B cell (primary cell): ENCODE data around the gene NAV2.

Experiments
- EZH2 ChIP-seq: IDR thresholded peaks from 2 replicates; pipeline ENCODE4 v1.6.1; 2012; ENCODE audit warnings: borderline replicate concordance, low read depth, mild to moderate bottlenecking, moderate library complexity, low read length; ENCODE audit not compliant: insufficient read depth, poor library complexity, severe bottlenecking
- TF ChIP-seq, protein P1 (sequence below): fragments of 200-600 bp; IDR thresholded peaks from one replicate; pipeline ENCODE4 v1.8.0; 2022; ENCODE audit warnings: antibody characterized with exemption, mild to moderate bottlenecking

DNA sequence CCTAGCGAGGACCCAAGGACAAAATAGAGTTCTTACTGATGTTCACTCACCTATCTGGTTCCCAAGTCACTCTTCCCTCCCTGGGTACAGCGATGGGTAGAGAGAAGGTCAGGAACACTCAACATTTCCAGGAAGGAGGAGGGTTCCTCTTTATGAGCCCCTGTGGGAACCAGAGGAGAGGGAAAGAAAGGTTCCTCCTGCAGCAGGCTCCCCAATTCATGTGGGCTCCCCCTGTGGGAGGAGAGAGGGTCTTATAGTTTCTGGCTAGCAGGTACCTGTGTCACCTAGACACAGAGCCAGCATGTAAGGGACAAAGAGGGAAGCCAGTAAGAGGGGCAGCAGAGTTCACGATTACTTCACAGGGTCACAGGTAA, 354.1 kb downstream of the NAV2 start:
- TF ChIP-seq, protein P1, sequence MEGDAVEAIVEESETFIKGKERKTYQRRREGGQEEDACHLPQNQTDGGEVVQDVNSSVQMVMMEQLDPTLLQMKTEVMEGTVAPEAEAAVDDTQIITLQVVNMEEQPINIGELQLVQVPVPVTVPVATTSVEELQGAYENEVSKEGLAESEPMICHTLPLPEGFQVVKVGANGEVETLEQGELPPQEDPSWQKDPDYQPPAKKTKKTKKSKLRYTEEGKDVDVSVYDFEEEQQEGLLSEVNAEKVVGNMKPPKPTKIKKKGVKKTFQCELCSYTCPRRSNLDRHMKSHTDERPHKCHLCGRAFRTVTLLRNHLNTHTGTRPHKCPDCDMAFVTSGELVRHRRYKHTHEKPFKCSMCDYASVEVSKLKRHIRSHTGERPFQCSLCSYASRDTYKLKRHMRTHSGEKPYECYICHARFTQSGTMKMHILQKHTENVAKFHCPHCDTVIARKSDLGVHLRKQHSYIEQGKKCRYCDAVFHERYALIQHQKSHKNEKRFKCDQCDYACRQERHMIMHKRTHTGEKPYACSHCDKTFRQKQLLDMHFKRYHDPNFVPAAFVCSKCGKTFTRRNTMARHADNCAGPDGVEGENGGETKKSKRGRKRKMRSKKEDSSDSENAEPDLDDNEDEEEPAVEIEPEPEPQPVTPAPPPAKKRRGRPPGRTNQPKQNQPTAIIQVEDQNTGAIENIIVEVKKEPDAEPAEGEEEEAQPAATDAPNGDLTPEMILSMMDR, result no peak
- TF ChIP-seq EZH2, result no peak
